Uterus (tissue), 2 donors: ENCODE results near the gene ADK.

Experiments used
- POLR2A ChIP-seq, 2 donors: fragments of 450-650 bp; IDR thresholded peaks; one replicate each; pipeline ENCODE4 v1.6.1; 2016; ENCODE audit warnings: antibody characterized with exemption in 2 of 2, mild to moderate bottlenecking in 1 of 2, moderate library complexity in 1 of 2
- TF ChIP-seq, protein P1 (sequence below), 4 experiments: fragments of 200-600 bp in 2 of 4; fragments of 450-650 bp in 2 of 4; sonication (generic) in 2 of 4; IDR thresholded peaks; one replicate each; pipeline ENCODE4 v1.5.1; 2016 to 2019; ENCODE audit warnings: antibody characterized with exemption in 4 of 4, mild to moderate bottlenecking in 2 of 4, moderate library complexity in 1 of 4

DNA sequence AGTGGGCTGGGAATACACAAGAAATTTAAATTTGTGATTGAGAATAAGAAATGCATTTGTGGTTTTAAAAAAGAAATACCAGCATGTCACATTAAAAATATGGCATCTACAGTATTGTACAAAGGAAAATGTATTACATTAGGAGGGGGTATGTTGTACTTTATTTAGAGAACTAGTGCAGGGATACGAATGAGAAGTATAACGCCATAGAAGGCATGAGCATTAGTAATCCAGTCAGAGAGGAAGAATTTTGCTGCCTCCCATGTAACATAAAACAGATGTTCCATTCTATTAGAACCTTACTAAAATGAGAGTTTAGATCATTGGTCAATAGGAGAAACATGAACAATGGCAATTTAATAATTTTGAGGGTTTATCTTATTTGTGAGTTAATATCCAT, 182.2 kb downstream of the ADK start:
- TF ChIP-seq POLR2A (IDR thresholded peaks at IDR 0.05): no peak
- TF ChIP-seq, protein P1, sequence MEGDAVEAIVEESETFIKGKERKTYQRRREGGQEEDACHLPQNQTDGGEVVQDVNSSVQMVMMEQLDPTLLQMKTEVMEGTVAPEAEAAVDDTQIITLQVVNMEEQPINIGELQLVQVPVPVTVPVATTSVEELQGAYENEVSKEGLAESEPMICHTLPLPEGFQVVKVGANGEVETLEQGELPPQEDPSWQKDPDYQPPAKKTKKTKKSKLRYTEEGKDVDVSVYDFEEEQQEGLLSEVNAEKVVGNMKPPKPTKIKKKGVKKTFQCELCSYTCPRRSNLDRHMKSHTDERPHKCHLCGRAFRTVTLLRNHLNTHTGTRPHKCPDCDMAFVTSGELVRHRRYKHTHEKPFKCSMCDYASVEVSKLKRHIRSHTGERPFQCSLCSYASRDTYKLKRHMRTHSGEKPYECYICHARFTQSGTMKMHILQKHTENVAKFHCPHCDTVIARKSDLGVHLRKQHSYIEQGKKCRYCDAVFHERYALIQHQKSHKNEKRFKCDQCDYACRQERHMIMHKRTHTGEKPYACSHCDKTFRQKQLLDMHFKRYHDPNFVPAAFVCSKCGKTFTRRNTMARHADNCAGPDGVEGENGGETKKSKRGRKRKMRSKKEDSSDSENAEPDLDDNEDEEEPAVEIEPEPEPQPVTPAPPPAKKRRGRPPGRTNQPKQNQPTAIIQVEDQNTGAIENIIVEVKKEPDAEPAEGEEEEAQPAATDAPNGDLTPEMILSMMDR (IDR thresholded peaks at IDR 0.05): no peak
